ENCODE measurements around the gene TIGD3. TPM values are rescaled to one million over a fixed set of nuclear protein-coding genes. Genes with fewer than 3 reads are reported as not detected.

TIGD3 gene
- total RNA-seq, 2 donors from 2014 or later, result 0.99 to 1.0 TPM

GRCh38 chr11:65386307-65387140, 32.0 kb downstream of the TIGD3 start, which contains the start of gene FRMD8:
FRMD8 (plus strand) TSS chr11:65386637; CDS start chr11:65387037, 400 bp downstream.
- Mint-ChIP-seq H3K4me1 (peaks cover 32% of the 10 kb centered on the region), H3K27me3 (ENCODE audit: insufficient read depth) (no peaks in the 10 kb centered on the region), H3K9me3 (no peaks in the 10 kb centered on the region), H3K4me3 (peak within 1 kb of the TSS; percentile 75), H3K36me3 (ENCODE audit: low read depth) (peaks cover 4% of the 10 kb centered on the region), H3K27ac (peak within 1 kb of the TSS; percentile 58)
- no peaks in the 10 kb centered on the region for H3K27me3 ChIP-seq (ENCODE audit: control insufficient read depth, insufficient read depth, low read length, poor library complexity, severe bottlenecking)
- TF ChIP-seq CTCF (conservative IDR thresholded peaks at IDR 0.05), result no peak
- H3K4me1 ChIP-seq (ENCODE audit: control insufficient read depth, insufficient read depth, low read length), result peaks cover 6% of the 10 kb centered on the region
- H3K9me3 ChIP-seq (ENCODE audit: control insufficient read depth, low read length), result no peaks in the 10 kb centered on the region
- WGBS, 2 experiments (ENCODE audit: insufficient coverage in 1 of 2, insufficient read length in 1 of 2), result 8 to 19% methylated on average over 32 to 76 of the region's 76 CpGs
- H3K9ac ChIP-seq (ENCODE audit: extremely low read depth, low read length, poor library complexity, severe bottlenecking), result peak within 1 kb of the TSS; percentile 57
- H3K27ac ChIP-seq (ENCODE audit: low read depth, low read length), result no peak within 1 kb of the TSS
- peak; percentile 90 for DNase-seq
- H3K36me3 ChIP-seq (ENCODE audit: control insufficient read depth, insufficient read depth, low read length), result no peaks in the 10 kb centered on the region
- peak within 1 kb of the TSS; percentile 89 for H3K4me3 ChIP-seq (ENCODE audit: low read length)

- H3K27ac ChIP-seq (ENCODE audit: low read depth, low read length), result no peak overlapping the region
- H3K4me3 Mint-ChIP-seq, result peak overlapping the region; percentile 75
- DNase-seq, result no peak
- no peak overlapping the region for H3K4me3 ChIP-seq (ENCODE audit: low read length)
- no peaks in the 10 kb centered on the region for H3K36me3 ChIP-seq (ENCODE audit: control insufficient read depth, insufficient read depth, low read length)
- 98 to 100% methylated on average over 3 to 4 of the region's 4 CpGs for WGBS, 2 experiments (ENCODE audit: insufficient coverage in 1 of 2, insufficient read length in 1 of 2)
- H3K9me3 Mint-ChIP-seq, result no peaks in the 10 kb centered on the region
- H3K4me1 Mint-ChIP-seq, result peaks cover 17% of the 10 kb centered on the region
- no peaks in the 10 kb centered on the region for H3K27me3 ChIP-seq (ENCODE audit: control insufficient read depth, insufficient read depth, low read length, poor library complexity, severe bottlenecking)
- TF ChIP-seq CTCF (conservative IDR thresholded peaks at IDR 0.05), result no peak
- no peaks in the 10 kb centered on the region for H3K4me1 ChIP-seq (ENCODE audit: control insufficient read depth, insufficient read depth, low read length)
- H3K9me3 ChIP-seq (ENCODE audit: control insufficient read depth, low read length), result no peaks in the 10 kb centered on the region
- peaks cover 4% of the 10 kb centered on the region for H3K36me3 Mint-ChIP-seq (ENCODE audit: low read depth)
- no peaks in the 10 kb centered on the region for H3K27me3 Mint-ChIP-seq (ENCODE audit: insufficient read depth)
- no peak overlapping the region for H3K27ac Mint-ChIP-seq
- no peak overlapping the region for H3K9ac ChIP-seq (ENCODE audit: extremely low read depth, low read length, poor library complexity, severe bottlenecking)
These were observed 34.2 kb downstream of the TIGD3 start for GRCh38 chr11:65388731-65389130.

GRCh38 chr11:65389294-65389980, 34.9 kb downstream of the TIGD3 start:
- WGBS, 2 experiments (ENCODE audit: insufficient coverage in 1 of 2, insufficient read length in 1 of 2), result 95 to 96% methylated on average over 13 to 20 of the region's 20 CpGs
- Mint-ChIP-seq H3K27ac (no peak overlapping the region), H3K36me3 (ENCODE audit: low read depth) (peaks cover 4% of the 10 kb centered on the region), H3K27me3 (ENCODE audit: insufficient read depth) (no peaks in the 10 kb centered on the region), H3K4me3 (no peak overlapping the region), H3K9me3 (no peaks in the 10 kb centered on the region), H3K4me1 (peaks cover 14% of the 10 kb centered on the region)
- DNase-seq, result no peak
- no peaks in the 10 kb centered on the region for H3K4me1 ChIP-seq (ENCODE audit: control insufficient read depth, insufficient read depth, low read length)
- H3K36me3 ChIP-seq (ENCODE audit: control insufficient read depth, insufficient read depth, low read length), result no peaks in the 10 kb centered on the region
- no peak for TF ChIP-seq CTCF (conservative IDR thresholded peaks at IDR 0.05)
- H3K27me3 ChIP-seq (ENCODE audit: control insufficient read depth, insufficient read depth, low read length, poor library complexity, severe bottlenecking), result no peaks in the 10 kb centered on the region
- no peak overlapping the region for H3K27ac ChIP-seq (ENCODE audit: low read depth, low read length)
- no peak overlapping the region for H3K4me3 ChIP-seq (ENCODE audit: low read length)
- no peaks in the 10 kb centered on the region for H3K9me3 ChIP-seq (ENCODE audit: control insufficient read depth, low read length)
- no peak overlapping the region for H3K9ac ChIP-seq (ENCODE audit: extremely low read depth, low read length, poor library complexity, severe bottlenecking)

All from endodermal cell (in vitro differentiated cells).